CD4-positive, alpha-beta T cell treated with Interleukin-12 subunit alpha and Interleukin-12 subunit beta, for 1 hour (primary cell): ENCODE results near the gene HES2.
A peak's percentile ranks its signal among the peaks of the same experiment; 100 is the strongest.
"Not testable (repeated sequence)": the region's sequence is repeated elsewhere in the genome, so short reads cannot be mapped to it uniquely, and the experiment has no call there.

Source experiments
- DNase-seq: peaks from one replicate; pipeline ENCODE4 v3.0.0-alpha.2; 2020

Gene HES2

DNA sequence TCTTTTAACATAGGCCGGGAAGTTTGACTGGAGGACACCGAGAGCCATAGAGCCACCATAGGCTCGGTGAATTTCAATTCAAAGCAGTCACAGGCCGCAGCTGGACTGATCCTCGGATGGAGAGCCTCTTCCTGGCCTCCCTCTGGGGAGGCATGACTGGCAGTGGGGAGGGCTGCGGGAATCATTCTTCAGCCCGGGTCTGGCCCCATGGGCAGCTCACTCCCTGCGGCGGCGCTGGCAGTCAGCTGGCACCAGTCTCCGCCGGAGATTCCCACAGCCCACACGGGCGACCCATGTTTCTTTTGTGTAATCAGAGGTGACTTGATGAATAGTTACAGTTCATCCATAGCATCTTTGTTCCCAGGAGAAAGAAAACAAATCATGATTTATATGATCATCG is 15.4 kb upstream of the HES2 start:
- DNase-seq: no peak

GRCh38 chr1:6434186-6434585 is 14.5 kb upstream of the HES2 start:
- DNase-seq: no peak

- DNase-seq: not testable (repeated sequence)
Observed at GRCh38 chr1:6431645-6432579, 12.2 kb upstream of the HES2 start.

- not testable (repeated sequence) for DNase-seq
Observed at GRCh38 chr1:6429660-6430411, 10.1 kb upstream of the HES2 start.

DNA sequence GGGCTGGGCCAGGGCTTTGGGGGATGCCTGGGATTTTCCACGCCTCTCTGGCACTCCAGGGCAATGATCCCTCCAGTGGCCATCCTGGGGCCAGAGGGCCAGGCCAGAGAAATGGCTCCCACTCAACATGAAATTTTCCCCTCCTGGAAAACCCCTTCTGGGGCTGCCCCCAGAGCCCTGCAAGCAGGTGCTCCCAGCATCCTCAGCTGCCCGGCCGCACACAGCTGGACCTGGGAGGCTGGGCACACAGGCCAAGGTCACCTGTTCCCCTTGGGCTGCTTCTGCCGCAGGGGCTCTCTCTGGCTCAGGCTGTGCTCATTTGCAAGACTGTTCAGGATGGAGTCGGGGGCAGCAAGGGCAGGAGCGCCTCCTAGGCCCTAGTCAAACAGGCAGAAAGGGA is 8.7 kb upstream of the HES2 start:
- not testable (repeated sequence) for DNase-seq

DNA sequence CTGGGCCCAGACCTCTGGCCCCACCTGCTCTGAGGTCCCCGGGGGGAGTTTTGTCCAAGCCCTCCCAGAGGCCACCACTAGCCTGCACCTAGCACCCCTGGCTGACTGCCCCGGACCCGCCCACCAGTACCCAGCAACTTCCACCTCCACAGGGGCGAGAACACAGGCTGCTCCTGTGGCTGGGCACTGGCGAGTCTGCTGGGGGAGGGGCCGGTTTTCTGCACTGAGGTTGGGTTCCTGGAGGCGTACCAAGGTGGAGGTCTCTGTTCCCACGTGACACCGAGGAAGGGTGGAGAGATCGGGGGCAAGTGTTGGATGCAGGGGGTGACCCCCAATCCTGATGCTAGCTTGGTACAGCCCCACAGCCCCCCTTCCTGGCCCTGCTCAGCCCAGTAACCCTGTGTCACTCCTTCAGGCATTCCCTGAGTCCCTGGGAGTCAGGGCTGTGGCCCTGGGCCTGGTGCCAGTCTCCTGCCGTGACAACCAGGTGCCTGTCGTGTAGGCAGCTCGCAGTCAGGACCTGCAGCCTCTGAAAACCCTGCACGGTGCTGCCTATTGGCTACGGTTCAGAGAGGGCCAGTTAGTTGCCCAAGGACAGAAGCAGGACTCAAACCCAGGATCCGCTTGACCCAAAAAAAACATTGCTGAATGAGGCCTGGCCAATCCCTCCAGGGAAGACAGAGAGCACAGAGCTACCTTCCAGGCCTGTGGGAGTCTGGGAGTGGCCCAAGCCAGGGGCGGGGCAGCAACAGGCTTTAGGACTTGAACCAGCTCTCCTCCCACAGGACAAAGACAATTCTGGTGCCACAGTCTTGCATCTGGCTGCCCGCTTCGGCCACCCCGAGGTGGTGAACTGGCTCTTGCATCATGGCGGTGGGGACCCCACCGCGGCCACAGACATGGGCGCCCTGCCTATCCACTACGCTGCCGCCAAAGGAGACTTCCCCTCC is 8.0 kb upstream of the HES2 start:
- DNase-seq: no peak

DNA sequence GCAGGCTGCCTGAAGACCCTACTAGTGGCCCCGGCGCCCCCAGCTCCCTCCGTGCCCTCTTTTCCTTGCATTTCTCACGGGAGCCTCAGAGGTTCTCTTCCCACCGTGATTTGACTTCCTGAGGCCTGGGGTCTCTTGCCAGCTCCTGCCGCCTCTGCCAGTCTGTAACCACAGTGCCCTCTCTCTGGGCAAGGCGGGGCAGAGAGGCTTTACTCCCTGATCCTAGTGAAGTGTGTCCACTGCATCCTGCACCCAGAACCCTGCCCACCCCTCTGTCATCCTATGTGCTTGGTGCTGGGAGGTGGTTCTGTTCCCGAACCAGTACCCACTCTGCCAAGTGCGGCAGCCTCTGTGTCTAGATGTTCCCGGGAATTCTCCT is 7.2 kb upstream of the HES2 start:
- DNase-seq: no peak

- no peak for DNase-seq
Observed at GRCh38 chr1:6426277-6426971, 6.7 kb upstream of the HES2 start.

DNA sequence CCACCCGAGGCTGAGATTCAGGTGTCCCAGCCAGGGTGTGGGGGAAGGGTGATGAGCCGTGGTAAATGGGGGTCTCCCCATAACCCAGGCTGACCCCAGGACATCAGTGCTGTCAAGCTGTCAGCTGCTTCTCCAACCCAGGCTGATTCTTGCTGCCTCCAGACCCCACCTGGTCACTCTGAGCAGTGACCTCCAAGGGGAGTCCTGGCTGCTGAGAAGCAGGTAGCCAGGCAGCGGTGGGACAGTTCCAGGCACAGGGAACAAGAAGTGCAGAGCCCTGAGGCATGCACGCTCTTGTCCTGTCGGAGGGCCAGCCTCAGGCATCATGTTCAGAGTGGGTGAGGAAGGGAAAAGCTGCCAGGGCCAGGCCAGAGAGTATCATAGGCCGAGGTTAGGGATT is 5.9 kb upstream of the HES2 start:
- DNase-seq: no peak

DNA sequence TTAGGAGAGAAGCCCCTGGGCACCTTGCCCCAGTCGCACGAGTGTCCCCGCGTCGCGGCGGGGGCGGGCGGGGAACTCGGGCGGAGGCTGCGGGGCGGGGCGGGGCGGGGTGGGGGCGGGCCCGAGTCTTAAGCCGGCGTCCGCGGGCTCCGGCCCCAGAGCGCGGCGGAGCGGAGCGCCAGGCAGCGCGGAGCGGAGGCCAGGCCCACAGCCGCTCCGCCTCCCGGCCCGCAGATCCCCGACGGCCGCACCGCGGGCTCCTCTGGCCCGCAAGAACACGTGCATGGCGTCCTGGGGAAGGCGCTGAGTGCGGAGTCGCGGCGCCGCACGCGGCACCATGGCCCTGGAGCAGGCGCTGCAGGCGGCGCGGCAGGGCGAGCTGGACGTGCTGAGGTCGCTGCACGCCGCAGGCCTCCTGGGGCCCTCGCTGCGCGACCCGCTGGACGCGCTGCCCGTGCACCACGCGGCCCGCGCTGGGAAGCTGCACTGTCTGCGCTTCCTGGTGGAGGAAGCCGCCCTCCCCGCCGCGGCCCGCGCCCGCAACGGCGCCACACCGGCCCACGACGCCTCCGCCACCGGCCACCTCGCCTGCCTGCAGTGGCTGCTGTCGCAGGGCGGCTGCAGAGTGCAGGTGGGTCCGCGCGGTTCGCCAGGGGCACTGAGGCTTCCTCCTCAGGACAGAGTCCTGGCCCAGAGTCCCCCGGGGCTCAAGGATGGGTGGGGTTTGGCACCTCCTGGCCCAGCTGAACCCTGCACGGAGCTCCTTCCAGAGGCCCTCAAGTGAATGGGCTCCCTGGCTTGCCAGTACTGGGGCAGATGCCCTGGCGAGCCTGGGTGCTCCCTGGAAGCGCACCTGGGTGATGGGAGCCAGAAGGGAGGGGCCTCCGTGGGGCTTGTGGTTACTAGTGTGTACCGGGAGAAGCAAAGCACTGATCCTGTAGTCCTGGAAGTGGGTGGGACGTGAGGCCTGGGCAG is 5.2 kb upstream of the HES2 start, which contains the start of gene ESPN:
TSS of gene ESPN (plus strand) at position 158 of the 975 bp plus-strand sequence. CDS start at position 338, 180 bp downstream.
- DNase-seq: no peak

GRCh38 chr1:6424000-6424565 is 4.4 kb upstream of the HES2 start:
- DNase-seq: no peak

DNA sequence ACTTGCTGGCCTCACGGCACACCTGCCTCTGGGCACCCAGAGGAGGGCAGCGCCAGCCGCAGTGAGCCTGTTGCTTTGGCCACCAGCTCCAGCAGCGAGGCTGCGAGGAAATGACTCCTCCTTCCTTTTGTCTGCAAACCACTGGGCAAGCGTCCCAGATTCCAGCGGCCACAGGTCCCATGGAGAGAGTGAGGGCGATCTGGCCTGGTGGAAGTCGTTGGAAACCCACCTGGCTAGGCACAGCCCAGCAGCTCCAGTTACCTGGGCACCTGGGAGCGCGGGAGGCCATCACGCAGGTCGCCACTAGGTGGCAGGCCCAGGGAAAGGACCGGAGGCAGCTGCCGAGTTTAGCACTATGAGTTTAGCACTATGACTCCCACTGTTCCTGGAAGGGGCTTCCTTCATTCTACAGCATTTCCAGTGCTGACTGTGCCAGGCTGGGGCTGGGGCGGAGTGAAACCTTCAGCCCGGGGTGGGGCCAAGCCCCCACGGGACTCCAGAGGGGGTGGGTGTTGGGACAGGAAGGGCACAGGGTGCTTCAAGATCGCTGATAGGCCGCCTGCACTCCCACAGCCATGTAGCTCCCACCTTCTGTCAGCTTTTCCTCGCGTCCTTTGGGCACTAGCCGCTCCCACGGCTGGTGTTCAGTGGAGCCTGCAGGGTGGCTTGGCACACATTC is 3.7 kb upstream of the HES2 start:
- peak; percentile 76 for DNase-seq

DNA sequence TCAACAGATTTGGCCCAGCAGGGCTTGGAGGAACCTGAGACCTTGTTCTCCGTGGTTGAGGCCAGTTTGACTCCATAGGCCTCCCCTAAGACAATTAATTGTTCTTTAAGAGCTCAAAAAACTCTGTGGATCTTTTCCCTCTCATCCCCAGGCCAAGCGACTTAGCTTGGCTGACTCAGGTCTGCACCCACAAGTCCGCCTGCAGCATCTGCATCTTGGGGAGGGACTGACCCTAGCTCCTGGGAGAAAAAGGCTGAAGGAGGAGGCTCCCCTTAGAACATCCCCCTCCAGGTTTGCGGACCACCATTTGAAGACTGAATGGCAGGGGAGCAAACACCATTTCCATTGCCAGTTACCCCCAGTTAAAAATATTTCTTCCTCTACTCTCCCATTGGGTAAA is 1.5 kb upstream of the HES2 start:
- DNase-seq: no peak

- DNase-seq: no peak
Observed at GRCh38 chr1:6420454-6421042, 829 bp upstream of the HES2 start.

DNA sequence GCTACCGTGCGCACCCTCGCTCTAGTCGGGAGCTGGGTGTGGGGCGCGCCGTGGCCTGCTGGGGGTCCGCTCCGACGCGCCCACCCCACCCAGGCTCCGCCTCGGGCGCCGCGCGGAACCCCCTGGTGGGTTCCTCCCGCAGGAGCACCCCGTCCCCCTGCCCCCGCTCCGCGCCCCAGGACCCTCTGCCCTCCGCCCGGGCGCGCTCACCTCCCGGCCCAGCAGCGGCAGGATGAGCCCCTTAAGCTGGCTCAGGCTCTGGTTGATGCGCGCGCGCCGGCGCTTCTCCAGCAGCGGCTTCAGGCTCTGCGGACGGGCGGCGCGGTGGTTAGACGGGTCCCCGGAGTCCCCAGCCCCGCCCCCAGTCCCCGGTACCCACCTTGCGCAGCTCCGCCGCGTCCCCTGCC is 319 bp downstream of the HES2 start:
- DNase-seq: no peak

GRCh38 chr1:6418668-6419396 is 887 bp downstream of the HES2 start:
- DNase-seq: no peak

DNA sequence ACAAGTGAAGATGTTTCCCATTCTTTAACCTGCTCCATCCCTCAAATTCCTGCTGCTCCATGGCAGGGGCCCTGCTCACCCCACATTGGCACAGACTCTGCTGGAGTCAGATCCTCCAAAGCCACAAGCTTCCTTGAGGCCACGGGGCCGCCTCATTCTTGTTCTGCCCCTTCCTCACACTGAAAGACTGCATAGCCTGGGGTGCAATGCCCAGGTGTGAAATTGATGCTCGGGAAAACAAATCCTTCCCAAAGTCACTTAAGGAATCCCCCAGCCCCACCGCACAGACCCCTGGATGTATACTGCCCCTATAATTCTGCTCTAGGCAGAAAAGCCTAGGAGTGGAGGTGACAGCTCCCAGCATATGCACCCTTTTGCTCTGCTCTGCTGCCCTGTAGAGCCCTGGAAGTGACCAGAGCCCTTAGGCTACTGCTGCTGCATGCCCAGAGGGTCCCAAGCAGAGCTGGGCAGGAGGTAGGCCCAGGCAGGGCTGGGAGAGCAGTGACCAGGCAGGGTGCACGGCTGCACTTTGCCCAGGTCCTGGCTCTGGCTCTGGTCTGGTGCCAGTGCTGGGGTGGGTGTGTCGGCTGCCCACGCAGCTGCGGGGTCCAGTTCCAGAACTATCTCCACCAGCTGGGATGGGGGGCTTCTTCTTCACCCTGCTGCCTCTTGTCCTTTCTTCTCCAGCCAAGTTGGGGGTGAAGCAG is 1.6 kb downstream of the HES2 start:
- no peak for DNase-seq

- DNase-seq: no peak
Observed at GRCh38 chr1:6416906-6417305, 2.8 kb downstream of the HES2 start.
